Measurements from ENCODE around the gene BAK1.
"Not testable (repeated sequence)": the region's sequence is repeated elsewhere in the genome, so short reads cannot be mapped to it uniquely, and the experiment has no call there.

The BAK1 gene

GRCh38 chr6:33596894-33597293 lies 16.8 kb upstream of the BAK1 start:
- not testable (repeated sequence) for H3K9me3 ChIP-seq (ENCODE audit: control insufficient read depth, low read length); H3K4ac ChIP-seq (ENCODE audit: low read depth in 1 of 2, low read length in 2 of 2); H3K4me3 ChIP-seq (ENCODE audit: insufficient read depth in 1 of 2, low read depth in 1 of 2, low read length in 2 of 2); H2BK120ac ChIP-seq (ENCODE audit: low read depth, low read length); H3K79me1 ChIP-seq (replicated peaks; ENCODE audit: low read length, poor library complexity, severe bottlenecking); H2BK15ac ChIP-seq (ENCODE audit: low read depth, poor library complexity, severe bottlenecking); H3K9ac ChIP-seq (ENCODE audit: low read length); DNase-seq; H4K8ac ChIP-seq (ENCODE audit: low read length); H3K23ac ChIP-seq (ENCODE audit: low read length in 2 of 2); H3K4me2 ChIP-seq (ENCODE audit: low read length, poor library complexity, severe bottlenecking); H3K14ac ChIP-seq (ENCODE audit: low read length in 2 of 2); H3K36me3 ChIP-seq (ENCODE audit: control insufficient read depth in 1 of 2, insufficient read depth in 2 of 2, low read depth in 1 of 2, low read length in 2 of 2); H3K18ac ChIP-seq (ENCODE audit: low read depth in 1 of 2, low read length in 2 of 2); H4K91ac ChIP-seq (ENCODE audit: low read length); H3K27me3 ChIP-seq (ENCODE audit: control insufficient read depth in 1 of 2, insufficient read depth in 1 of 2, low read length in 2 of 2); H2AFZ ChIP-seq (ENCODE audit: low read depth, low read length); H2AK5ac ChIP-seq (ENCODE audit: low read length, severe bottlenecking); H2BK12ac ChIP-seq (ENCODE audit: low read length in 2 of 2); H3K27ac ChIP-seq (ENCODE audit: low read length, poor library complexity, severe bottlenecking); H2BK5ac ChIP-seq (ENCODE audit: low read depth, low read length, poor library complexity, severe bottlenecking)
- peaks cover 23% of the 10 kb centered on the region for H3K4me1 ChIP-seq (ENCODE audit: control insufficient read depth, insufficient read depth, low read depth, low read length)
- WGBS, result 80% methylated on average over 5 of the region's 5 CpGs

- Histone ChIP-seq H3K9ac (ENCODE audit: low read length) (no peak overlapping the region), H3K27ac (ENCODE audit: low read length, poor library complexity, severe bottlenecking) (no peak overlapping the region), H2AK5ac (ENCODE audit: low read length, severe bottlenecking) (no peak overlapping the region), H3K79me1 (replicated peaks; ENCODE audit: low read length, poor library complexity, severe bottlenecking) (no peaks in the 10 kb centered on the region), H3K14ac (ENCODE audit: low read length in 2 of 2) (peak overlapping the region in 1 of 2 experiments; percentile 26), H2BK12ac (ENCODE audit: low read length in 2 of 2) (no peak overlapping the region), H3K4me3 (ENCODE audit: insufficient read depth in 1 of 2, low read depth in 1 of 2, low read length in 2 of 2) (no peak overlapping the region), H2BK5ac (ENCODE audit: low read depth, low read length, poor library complexity, severe bottlenecking) (no peak overlapping the region), H3K9me3 (ENCODE audit: control insufficient read depth, low read length) (no peaks in the 10 kb centered on the region), H3K27me3 (ENCODE audit: control insufficient read depth in 1 of 2, insufficient read depth in 1 of 2, low read length in 2 of 2) (no peaks in the 10 kb centered on the region), H3K23ac (ENCODE audit: low read length in 2 of 2) (no peak overlapping the region), H2BK120ac (ENCODE audit: low read depth, low read length) (no peak overlapping the region), H3K18ac (ENCODE audit: low read depth in 1 of 2, low read length in 2 of 2) (no peak overlapping the region), H4K8ac (ENCODE audit: low read length) (peak overlapping the region; percentile 64), H2AFZ (ENCODE audit: low read depth, low read length) (no peak overlapping the region), H3K4ac (ENCODE audit: low read depth in 1 of 2, low read length in 2 of 2) (no peak overlapping the region), H3K36me3 (ENCODE audit: control insufficient read depth in 1 of 2, insufficient read depth in 2 of 2, low read depth in 1 of 2, low read length in 2 of 2) (no peaks in the 10 kb centered on the region), H4K91ac (ENCODE audit: low read length) (no peak overlapping the region), H2BK15ac (ENCODE audit: low read depth, poor library complexity, severe bottlenecking) (no peak overlapping the region), H3K4me1 (ENCODE audit: control insufficient read depth, insufficient read depth, low read depth, low read length) (peaks cover 36% of the 10 kb centered on the region), H3K4me2 (ENCODE audit: low read length, poor library complexity, severe bottlenecking) (no peak overlapping the region)
- DNase-seq, result no peak
- WGBS, result 84% methylated on average over 18 of the region's 18 CpGs
Observed at GRCh38 chr6:33595001-33595846, 15.1 kb upstream of the BAK1 start.

GRCh38 chr6:33593414-33593727 lies 13.3 kb upstream of the BAK1 start:
- Histone ChIP-seq H2BK120ac (ENCODE audit: low read depth, low read length) (no peak overlapping the region), H3K36me3 (ENCODE audit: control insufficient read depth in 1 of 2, insufficient read depth in 2 of 2, low read depth in 1 of 2, low read length in 2 of 2) (no peaks in the 10 kb centered on the region), H3K4ac (ENCODE audit: low read depth in 1 of 2, low read length in 2 of 2) (no peak overlapping the region), H4K91ac (ENCODE audit: low read length) (peak overlapping the region; percentile 5), H3K4me3 (ENCODE audit: insufficient read depth in 1 of 2, low read depth in 1 of 2, low read length in 2 of 2) (no peak overlapping the region), H3K4me1 (ENCODE audit: control insufficient read depth, insufficient read depth, low read depth, low read length) (peaks cover 39% of the 10 kb centered on the region), H3K9me3 (ENCODE audit: control insufficient read depth, low read length) (no peaks in the 10 kb centered on the region), H3K9ac (ENCODE audit: low read length) (no peak overlapping the region), H2AK5ac (ENCODE audit: low read length, severe bottlenecking) (no peak overlapping the region), H2BK5ac (ENCODE audit: low read depth, low read length, poor library complexity, severe bottlenecking) (no peak overlapping the region), H3K4me2 (ENCODE audit: low read length, poor library complexity, severe bottlenecking) (peak overlapping the region; percentile 49), H3K79me1 (replicated peaks; ENCODE audit: low read length, poor library complexity, severe bottlenecking) (no peaks in the 10 kb centered on the region), H2BK15ac (ENCODE audit: low read depth, poor library complexity, severe bottlenecking) (peak overlapping the region; percentile 75), H3K14ac (ENCODE audit: low read length in 2 of 2) (no peak overlapping the region), H3K23ac (ENCODE audit: low read length in 2 of 2) (no peak overlapping the region), H2BK12ac (ENCODE audit: low read length in 2 of 2) (no peak overlapping the region), H3K27me3 (ENCODE audit: control insufficient read depth in 1 of 2, insufficient read depth in 1 of 2, low read length in 2 of 2) (no peaks in the 10 kb centered on the region), H3K27ac (ENCODE audit: low read length, poor library complexity, severe bottlenecking) (no peak overlapping the region), H2AFZ (ENCODE audit: low read depth, low read length) (no peak overlapping the region), H4K8ac (ENCODE audit: low read length) (peak overlapping the region; percentile 14), H3K18ac (ENCODE audit: low read depth in 1 of 2, low read length in 2 of 2) (peak overlapping the region in 1 of 2 experiments; percentile 40)
- WGBS, result 34% methylated on average over 4 of the region's 4 CpGs
- no peak for DNase-seq

GRCh38 chr6:33592595-33593413 lies 12.7 kb upstream of the BAK1 start:
- H3K27me3 ChIP-seq (ENCODE audit: control insufficient read depth in 1 of 2, insufficient read depth in 1 of 2, low read length in 2 of 2), result no peaks in the 10 kb centered on the region
- peak overlapping the region; percentile 38 for H4K8ac ChIP-seq (ENCODE audit: low read length)
- no peak overlapping the region for H3K9ac ChIP-seq (ENCODE audit: low read length)
- no peak overlapping the region for H3K4ac ChIP-seq (ENCODE audit: low read depth in 1 of 2, low read length in 2 of 2)
- DNase-seq, result no peak
- H2BK120ac ChIP-seq (ENCODE audit: low read depth, low read length), result no peak overlapping the region
- H2BK12ac ChIP-seq (ENCODE audit: low read length in 2 of 2), result peak overlapping the region; percentile 31 to 51
- peak overlapping the region; percentile 34 for H3K27ac ChIP-seq (ENCODE audit: low read length, poor library complexity, severe bottlenecking)
- no peak overlapping the region for H2BK5ac ChIP-seq (ENCODE audit: low read depth, low read length, poor library complexity, severe bottlenecking)
- H3K79me1 ChIP-seq (replicated peaks; ENCODE audit: low read length, poor library complexity, severe bottlenecking), result no peaks in the 10 kb centered on the region
- no peaks in the 10 kb centered on the region for H3K9me3 ChIP-seq (ENCODE audit: control insufficient read depth, low read length)
- H3K4me3 ChIP-seq (ENCODE audit: insufficient read depth in 1 of 2, low read depth in 1 of 2, low read length in 2 of 2), result no peak overlapping the region
- H3K36me3 ChIP-seq (ENCODE audit: control insufficient read depth in 1 of 2, insufficient read depth in 2 of 2, low read depth in 1 of 2, low read length in 2 of 2), result no peaks in the 10 kb centered on the region
- H2AK5ac ChIP-seq (ENCODE audit: low read length, severe bottlenecking), result peak overlapping the region; percentile 53
- H3K18ac ChIP-seq (ENCODE audit: low read depth in 1 of 2, low read length in 2 of 2), result peak overlapping the region in 1 of 2 experiments; percentile 71
- H4K91ac ChIP-seq (ENCODE audit: low read length), result peak overlapping the region; percentile 11
- WGBS, result 39% methylated on average over 57 of the region's 57 CpGs
- no peak overlapping the region for H3K23ac ChIP-seq (ENCODE audit: low read length in 2 of 2)
- H3K4me2 ChIP-seq (ENCODE audit: low read length, poor library complexity, severe bottlenecking), result peak overlapping the region; percentile 49
- H2AFZ ChIP-seq (ENCODE audit: low read depth, low read length), result peak overlapping the region; percentile 20
- peak overlapping the region; percentile 75 for H2BK15ac ChIP-seq (ENCODE audit: low read depth, poor library complexity, severe bottlenecking)
- peaks cover 37% of the 10 kb centered on the region for H3K4me1 ChIP-seq (ENCODE audit: control insufficient read depth, insufficient read depth, low read depth, low read length)
- H3K14ac ChIP-seq (ENCODE audit: low read length in 2 of 2), result peak overlapping the region in 1 of 2 experiments; percentile 2

Measured in mesenchymal stem cell (in vitro differentiated cells and primary cell).